ENCODE data around the gene IGFL4.

Gene IGFL4

DNA sequence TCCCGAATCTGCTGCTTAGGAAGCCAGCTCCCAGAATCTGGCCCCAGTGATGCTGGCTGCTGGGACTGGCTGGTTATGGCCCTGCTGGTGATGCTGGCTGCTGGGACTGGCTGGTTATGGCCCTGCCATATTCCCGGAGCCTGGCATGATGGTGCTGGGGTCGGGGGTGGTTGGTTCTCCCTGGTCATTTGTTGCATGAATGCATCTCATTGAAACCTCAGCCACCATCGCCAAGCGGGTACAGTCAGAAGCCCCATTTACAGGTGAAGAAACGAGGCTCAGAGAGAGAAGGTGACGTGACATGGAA is 20.0 kb downstream of the IGFL4 start:
- no peak for DNase-seq (ENCODE audit: low read depth)

GRCh38 chr19:46019270-46019669 is 21.5 kb downstream of the IGFL4 start:
- no peak for DNase-seq (ENCODE audit: low read depth)

- DNase-seq (ENCODE audit: low read depth), result no peak
These were observed 22.0 kb downstream of the IGFL4 start for GRCh38 chr19:46018729-46019251.

DNA sequence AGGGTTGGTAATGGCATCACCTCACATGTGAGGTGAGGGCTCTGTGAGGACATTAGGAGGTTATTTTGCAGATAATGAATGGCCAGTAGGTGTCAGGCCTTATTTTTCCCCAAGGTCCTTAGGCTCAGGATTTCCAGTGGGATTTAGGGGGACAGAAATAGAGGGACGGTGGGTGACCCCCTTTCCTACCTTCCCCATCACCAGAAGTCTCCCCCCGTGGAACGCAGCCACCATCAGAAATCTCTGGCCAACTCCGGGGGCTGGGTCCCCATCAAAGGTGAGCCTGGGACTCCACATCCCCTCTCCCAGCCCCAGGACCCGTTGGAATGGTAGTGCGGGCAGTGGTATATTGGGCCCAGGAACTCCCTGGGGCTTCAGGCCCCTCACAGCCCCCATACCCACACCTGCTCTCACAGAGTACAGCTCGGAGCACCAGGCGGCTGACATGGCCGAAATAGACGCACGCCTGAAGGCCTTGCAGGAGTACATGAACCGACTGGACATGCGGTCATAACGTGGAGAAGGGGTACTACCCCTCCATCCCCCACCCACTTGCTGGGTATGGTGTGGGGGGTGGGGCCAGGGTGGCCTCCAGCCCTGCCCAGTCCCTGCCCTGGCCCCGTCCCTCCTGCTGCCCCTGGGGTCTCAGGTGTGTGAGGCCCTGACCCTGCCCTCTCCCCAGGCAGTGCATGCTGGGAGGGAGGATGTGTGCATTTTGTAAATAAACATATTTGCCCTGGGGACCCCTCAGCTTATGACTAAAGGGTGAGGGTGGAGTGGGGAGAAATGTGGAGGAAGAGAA is 22.7 kb downstream of the IGFL4 start:
- no peak for DNase-seq (ENCODE audit: low read depth)

DNA sequence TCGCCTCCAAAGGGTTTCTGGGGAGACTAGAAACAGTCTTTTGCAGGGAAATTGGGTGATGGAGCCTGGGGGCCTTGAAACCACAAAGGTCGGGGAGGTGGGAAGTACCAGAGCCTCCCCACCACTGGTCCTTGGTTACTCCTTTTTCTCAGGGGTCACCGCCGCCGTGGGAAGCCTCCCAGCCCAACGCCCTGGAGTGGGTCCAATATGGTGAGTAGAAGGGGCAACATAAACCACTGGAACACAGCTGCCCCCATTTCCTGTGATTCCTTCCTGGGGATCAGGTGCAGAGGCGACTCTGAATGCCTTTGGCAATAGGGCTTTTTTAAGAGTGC is 23.7 kb downstream of the IGFL4 start:
- no peak for DNase-seq (ENCODE audit: low read depth)

DNA sequence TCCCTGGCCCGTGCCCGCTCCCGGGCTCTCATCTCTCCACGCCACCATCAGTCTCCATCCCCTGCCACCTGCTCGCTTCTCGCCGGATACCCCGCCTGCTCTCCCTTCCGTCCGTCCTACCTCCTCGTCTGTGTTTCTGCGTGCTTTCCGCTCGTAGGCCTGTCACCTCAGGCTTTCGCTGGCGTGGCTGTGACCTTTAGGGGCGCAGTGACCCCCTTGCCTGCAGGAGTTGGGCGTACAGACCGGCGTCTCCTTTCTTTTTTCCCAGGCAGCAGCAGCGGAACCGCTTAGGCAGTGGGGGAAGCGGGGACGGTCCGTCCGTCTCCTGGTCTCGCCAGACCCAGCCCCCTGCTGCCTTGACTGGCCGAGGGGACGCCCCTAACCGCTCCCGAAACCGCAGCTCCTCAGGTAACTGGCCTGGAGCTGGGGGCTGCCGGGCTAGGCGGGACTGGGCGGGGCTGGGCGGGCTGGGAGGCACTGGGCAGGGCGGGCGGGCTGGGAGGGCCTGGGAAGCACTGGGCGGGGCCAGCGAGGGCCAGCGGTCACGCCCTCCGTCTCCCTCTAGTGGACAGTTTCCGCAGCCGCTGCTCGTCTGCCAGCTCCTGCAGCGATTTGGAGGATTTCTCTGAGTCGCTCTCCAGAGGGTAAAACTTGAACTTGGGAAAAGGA is 24.2 kb downstream of the IGFL4 start:
- no peak for DNase-seq (ENCODE audit: low read depth)

DNA sequence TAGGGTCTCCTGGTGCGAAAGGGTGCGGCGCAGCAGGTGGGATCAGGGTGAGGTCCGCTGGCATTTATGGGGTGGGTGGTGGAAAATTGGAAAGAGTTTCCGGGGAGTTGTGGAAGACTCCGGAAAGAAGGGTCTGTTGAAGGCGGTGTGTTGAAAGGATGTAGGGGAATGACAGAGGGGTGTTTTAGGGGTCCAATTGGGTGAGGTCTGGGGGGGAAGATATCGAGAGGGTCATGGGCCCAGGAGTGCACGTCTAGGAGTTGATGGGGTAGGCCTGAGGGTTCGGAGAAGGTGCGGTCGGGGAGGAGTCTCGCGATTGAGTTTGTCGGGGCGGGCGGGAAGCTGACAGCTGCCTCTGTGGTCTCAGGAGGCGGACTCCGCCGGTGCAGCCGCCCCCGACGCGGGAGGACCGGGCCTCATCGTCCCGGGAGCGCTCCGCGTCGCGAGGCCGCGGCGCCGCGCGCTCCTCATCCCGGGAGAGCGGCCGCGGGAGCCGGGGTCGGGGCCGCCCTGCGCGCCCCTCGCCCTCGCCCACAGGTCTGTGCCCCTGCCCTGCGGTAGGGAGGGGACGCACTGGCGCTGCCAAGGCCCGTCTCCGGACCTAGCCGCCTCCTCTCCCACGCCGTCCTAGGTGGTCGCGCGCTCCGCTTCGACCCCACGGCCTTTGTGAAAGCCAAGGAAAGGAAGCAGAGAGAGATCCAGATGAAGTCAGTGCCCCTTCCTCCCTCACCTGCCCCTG is 24.9 kb downstream of the IGFL4 start:
- DNase-seq (ENCODE audit: low read depth), result no peak

DNA sequence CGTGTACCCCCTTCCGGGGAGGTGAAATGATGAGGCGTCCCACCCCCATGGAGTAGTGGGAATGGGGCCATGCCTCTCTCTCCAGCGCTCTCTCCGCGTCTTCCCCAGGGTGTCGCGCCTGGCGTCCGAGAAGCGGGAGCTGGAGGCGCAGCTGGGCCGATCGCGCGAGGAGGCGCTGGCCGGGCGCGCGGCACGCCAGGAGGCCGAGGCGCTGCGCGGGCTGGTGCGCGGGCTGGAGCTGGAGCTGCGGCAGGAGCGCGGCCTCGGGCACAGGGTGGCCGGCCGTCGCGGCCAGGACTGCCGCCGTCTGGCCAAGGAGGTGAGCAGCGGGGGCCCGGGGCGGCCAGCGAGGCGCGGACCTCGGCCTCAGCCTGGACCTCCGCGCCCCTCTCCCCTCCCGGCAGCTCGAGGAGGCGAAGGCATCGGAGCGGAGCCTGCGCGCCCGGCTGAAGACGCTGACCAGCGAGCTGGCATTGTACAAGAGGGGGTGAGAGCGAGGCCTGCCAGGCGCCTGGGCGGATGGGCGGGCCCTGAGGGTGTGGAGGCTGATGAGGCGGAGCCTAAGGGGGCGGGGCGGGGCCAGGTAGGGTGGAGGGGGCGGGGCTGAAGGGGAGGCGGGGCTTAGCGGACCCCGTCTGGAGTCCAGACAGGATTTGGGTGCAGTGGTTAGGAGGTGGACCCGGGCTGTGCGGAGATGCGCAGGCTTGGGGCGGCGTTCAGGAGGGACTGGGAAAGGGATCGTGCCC is 25.7 kb downstream of the IGFL4 start:
- DNase-seq (ENCODE audit: low read depth), result no peak

- no peak for DNase-seq (ENCODE audit: low read depth)
These were observed 26.3 kb downstream of the IGFL4 start for GRCh38 chr19:46014534-46014933.

DNA sequence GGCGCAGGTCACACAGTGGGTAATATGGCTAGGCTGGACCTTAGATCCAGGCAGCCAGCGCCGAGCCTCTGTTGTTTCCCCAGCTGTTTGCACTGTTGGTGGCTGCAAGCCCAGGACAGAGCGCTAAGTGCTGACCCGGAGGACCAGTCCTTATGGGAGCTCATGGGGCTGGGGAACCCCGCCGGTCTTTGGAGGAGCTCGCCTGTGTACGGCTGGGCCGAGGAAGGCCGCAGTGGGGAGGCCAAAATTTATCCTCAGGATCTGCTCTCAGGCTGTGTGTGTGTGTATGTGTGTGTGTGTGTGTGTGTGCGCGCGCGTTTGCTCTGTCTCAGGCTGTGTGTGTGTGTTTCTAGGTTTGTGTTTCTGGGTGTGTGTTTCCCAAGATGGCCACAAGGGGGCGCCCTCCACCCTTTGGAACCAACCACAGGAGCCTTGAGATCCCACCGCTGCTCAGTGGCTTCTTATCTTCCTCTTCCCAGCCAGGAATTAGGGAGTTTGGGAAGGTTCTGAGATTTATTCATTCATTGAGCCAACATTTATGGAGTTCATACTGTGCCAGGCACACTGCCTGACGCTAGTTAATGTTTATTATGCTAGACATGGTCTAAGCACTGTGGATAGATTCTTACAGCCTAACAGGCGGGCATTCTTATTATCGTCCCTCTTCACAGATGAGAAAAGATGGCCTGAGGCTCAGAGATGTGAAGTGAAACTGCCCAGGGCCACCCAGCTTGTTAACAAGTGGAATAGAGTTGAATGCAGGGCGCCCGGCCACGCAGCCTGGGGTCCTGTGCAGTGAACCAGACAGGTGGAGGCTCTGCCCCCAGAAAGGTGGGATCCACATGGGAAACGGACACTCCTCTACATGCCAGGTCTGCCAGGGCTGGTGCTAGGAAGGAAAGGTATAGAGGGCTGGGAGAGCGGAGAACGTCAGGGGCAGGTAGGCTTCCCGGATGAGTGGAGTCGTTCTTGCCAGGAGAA is 31.0 kb downstream of the IGFL4 start:
- no peak for DNase-seq (ENCODE audit: low read depth)

GRCh38 chr19:46006411-46006810 is 34.4 kb downstream of the IGFL4 start:
- no peak for DNase-seq (ENCODE audit: low read depth)

GRCh38 chr19:46002678-46003275 is 38.0 kb downstream of the IGFL4 start:
- no peak for DNase-seq (ENCODE audit: low read depth)

- no peak for DNase-seq (ENCODE audit: low read depth)
These were observed 40.1 kb downstream of the IGFL4 start for GRCh38 chr19:46000491-46001246.

DNA sequence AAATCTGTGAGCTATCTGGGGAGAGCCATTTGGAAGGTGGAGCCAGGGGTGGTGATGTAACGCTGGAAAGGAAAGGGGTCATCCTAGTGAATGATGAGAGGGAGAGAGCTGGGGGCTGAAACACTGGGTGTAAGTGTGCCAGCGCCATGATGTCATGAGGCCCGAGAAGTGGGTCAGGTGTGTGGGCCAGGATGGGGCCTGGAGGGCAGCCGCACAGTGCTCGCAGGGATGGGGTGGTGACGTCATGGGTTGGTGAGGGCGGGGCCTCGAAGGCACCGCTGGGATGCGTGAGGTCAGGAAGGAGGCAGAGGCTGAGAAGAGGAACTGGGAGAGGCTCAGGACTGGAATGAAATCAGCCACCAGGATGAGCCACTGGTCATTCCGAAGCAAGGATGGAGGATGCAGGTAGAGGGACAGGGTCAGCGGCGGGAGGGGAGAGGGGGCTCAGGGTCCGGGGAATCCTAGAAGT is 41.1 kb downstream of the IGFL4 start:
- DNase-seq (ENCODE audit: low read depth), result no peak

DNA sequence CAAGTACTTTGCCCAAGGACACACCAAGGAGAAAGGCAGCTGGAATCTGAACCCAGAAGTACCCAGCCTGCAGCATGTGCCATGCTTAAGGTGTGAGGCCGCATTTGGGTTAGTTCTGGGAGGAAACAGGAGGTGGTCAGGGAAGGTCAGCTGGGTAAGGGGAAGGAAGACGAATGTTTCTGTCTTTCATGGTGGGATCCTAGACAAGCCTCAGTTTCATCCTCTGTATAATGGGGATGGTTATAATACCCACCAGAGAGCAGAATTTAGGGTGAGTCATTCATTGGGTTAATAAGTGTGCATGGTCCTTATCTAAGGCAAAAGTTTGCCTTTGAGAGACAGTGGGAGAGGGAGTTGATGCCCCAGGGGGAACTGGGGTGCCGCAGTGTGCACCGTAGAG is 42.0 kb downstream of the IGFL4 start:
- DNase-seq (ENCODE audit: low read depth), result no peak

GRCh38 chr19:45996933-45997332 is 43.9 kb downstream of the IGFL4 start:
- no peak for DNase-seq (ENCODE audit: low read depth)

- no peak for DNase-seq (ENCODE audit: low read depth)
These were observed 45.0 kb downstream of the IGFL4 start for GRCh38 chr19:45995715-45996385.

- peak; percentile 99 for DNase-seq (ENCODE audit: low read depth)
These were observed 45.6 kb downstream of the IGFL4 start, which contains the start of gene CCDC61 for GRCh38 chr19:45994998-45995714. Gene CCDC61, plus strand, starts transcription at chr19:45995467. Its CDS starts 7,552 bp downstream, at chr19:46003019.
